Central memory CD4-positive, alpha-beta T cell (primary cell): ENCODE results near the gene GNA12.

Experiments
- DNase-seq: peaks from one replicate; pipeline ENCODE4 v3.0.0; 2022

Gene GNA12

GRCh38 chr7:2800931-2801688 is 43.0 kb downstream of the GNA12 start:
- DNase-seq: no peak

DNA sequence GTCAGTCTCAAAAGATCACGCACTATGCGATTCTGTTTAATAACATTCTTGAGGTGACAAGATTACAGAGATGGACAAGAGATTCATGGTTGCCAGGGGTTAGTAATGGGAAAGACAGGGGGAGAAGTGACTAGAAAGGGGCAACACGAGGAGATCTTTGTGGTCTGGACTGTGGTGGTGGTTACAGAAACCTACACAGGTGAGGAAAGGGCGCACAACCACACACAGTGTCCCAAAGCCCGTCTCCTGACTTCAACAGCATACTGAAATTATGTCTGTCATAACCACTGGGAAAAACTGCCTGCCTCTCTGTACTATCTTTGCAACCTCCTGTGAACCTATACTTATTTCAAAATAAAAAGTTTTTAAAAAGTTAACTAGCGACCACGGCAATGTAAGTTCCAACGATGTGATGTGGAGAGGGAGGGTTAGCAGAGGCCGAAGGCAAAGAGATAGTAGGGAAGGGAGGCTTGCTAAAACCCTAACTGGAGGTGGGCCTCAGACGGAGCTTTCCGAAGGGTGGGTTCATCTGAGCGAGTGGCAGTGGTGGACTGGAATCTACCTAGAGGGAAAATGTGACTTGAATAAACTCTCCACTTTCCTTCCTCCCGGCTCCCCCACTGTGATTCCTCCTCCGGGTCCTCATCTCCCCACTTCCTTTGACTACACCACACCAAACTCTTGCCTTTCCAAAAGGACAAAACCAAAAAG is 43.7 kb downstream of the GNA12 start:
- DNase-seq: no peak

DNA sequence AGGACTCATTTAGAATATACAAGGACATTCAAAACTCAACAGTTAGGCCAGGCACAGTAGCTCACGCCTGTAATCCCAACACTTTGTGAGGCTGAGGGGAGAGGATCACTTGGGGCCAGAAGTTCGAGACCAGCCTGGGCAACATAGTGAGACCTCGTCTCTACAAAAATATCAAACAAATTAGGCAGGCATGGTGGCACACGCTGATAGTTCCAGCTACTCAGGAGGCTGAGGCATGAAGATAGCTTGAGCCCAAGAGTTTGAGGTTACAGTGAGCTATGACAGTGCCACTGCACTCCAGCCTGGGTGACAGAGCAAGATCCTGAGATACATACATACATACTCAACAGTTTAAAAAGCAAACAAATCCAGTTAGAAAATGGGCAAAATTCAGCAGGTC is 44.9 kb downstream of the GNA12 start:
- no peak for DNase-seq

DNA sequence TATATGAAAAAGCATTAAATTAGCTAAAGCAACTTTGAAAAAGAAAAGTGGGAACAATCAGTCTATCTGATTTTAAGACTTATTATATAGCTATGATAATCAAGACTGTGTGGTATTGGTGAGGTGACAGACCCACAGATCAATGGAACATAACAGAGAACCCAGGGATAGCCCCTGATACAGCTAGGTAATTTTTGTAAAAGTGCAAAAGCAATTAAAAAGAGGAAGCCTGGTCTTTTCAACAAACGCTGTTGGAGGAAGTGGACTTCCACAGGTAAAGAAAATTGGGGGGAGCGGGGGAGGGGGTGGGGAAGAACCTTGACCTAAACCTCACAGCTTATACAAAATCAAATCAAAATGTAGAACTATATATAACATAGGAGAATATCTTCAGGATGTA is 45.4 kb downstream of the GNA12 start:
- no peak for DNase-seq

- DNase-seq: no peak
These were observed 47.5 kb downstream of the GNA12 start for GRCh38 chr7:2796358-2797352.

DNA sequence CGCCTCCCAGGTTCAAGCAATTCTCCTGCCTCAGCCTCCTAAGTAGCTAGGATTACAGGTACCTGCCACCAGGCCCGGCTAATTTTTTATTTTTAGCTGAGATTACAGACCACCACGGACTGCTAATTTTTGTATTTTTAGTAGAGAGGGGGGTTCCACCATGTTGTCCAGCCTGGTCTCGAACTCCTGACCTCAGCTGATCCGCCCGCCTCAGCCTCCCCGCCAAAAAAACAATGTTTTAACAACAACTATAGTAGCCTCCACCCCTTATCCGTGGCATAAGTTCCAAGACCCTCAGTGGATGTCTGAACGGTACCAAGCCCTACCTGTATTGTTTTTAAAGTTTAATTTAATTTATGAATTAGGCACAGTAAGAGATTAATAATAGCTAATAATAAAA is 48.2 kb downstream of the GNA12 start:
- DNase-seq: no peak

DNA sequence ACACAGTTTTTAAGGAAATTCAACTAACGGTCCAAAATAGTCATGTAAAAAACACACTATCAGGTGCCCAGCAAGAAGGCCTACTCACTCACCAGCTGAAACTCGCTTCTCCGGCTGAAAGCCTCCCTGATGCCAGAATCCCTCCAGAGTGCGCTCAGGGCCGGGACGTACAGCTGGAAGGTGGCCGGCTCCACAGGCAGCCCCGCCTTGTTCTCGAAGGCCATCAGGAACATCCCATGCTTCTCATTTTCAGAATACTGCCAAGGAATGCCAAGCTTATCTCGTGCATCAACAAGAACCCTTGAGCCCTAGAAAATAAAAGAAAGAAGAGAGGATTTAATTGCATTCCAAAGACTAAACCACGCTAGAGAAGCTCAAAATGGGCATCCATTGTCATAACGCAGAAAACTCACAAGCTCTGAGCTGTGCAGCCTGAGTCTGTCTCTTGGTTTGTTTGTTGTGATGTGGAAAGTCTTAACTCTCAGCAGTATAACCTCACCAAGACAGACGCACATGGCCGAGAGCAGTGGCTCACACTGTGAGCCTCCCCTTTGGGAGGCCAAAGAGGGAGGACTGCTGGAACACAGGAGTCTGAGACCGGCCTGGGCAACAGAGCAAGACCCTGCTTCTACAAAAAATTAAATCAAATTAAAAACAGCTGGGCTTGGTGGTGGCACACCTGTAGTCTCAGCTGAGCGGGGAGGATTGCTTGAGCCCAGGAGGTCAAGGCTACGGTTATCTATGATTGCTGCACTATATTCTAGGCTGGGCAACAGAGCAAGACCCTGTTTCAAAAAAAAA is 49.1 kb downstream of the GNA12 start:
- no peak for DNase-seq

GRCh38 chr7:2792856-2793487 is 51.1 kb downstream of the GNA12 start:
- no peak for DNase-seq

- no peak for DNase-seq
These were observed 51.9 kb downstream of the GNA12 start for GRCh38 chr7:2792235-2792634.

DNA sequence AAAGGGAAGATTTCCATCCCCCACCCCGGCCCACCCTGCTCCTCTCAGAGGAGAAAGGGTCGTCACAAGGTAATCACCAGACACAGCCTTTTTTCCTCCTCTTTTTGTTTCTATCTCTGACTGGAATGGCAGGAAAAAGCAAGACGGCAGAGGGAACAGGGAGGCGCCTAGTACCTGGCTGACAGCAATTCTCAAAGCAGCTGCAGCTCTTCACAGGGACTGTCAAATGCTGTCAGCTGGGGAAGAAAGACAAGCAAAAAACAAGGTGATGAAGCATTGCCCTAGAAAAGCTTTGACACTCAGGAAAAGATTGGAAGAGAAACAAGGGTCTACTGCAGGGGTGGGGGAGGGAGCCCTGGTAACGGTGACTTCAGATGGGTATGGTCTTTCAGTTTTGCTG is 52.7 kb downstream of the GNA12 start:
- no peak for DNase-seq

GRCh38 chr7:2787251-2787951 is 56.7 kb downstream of the GNA12 start:
- no peak for DNase-seq

- DNase-seq: no peak
These were observed 57.4 kb downstream of the GNA12 start for GRCh38 chr7:2786607-2787116.

- DNase-seq: no peak
These were observed 59.0 kb downstream of the GNA12 start for GRCh38 chr7:2785071-2785500.

DNA sequence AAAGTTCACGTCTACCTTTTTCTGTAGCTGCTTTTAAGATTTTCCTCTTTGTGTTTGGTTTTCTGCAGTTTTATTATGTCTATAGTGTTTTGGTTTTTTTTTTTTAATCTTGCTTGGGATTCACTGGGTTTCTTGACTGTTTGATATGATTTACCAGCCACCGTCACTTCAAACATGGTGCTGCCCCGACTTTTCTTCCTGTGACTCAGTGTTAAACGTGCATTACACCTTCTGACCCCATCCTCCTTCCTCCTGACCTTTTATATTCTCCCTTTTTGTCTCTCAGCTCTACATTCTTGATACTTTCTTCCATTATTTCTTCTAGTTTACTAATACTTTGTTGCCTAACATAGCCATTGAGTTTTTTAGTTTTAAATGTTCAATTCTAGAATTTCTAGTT is 61.5 kb downstream of the GNA12 start:
- DNase-seq: no peak

- no peak for DNase-seq
These were observed 62.0 kb downstream of the GNA12 start for GRCh38 chr7:2782121-2782520.

GRCh38 chr7:2781636-2782035 is 62.5 kb downstream of the GNA12 start:
- DNase-seq: no peak

- DNase-seq: no peak
These were observed 65.1 kb downstream of the GNA12 start for GRCh38 chr7:2779051-2779450.

GRCh38 chr7:2777898-2778535 is 66.1 kb downstream of the GNA12 start:
- no peak for DNase-seq

DNA sequence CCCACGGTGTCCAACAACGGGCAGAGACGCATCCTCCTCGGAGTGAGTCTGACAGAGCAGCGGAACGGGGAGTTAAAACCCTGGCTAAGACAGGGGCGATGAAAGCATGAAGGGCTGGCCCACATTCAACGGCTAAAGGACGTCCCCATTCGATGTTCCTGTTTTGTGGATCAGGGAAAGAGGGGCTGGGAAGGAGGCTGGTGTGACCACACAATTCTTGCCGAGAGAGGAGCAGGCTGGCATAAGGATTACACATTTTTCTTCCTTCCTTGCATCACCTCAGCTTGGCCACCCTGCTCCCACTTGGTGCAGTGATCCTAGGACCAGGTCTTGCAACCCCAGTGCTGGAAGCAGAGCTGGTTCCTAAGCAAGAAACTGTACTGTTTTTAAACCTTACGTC is 67.7 kb downstream of the GNA12 start:
- no peak for DNase-seq

- no peak for DNase-seq
These were observed 68.3 kb downstream of the GNA12 start for GRCh38 chr7:2775785-2776184.
